GM23338 (cell line): Measurements from ENCODE around the gene AIG1. TPM values are rescaled to one million over a fixed set of nuclear protein-coding genes. Genes with fewer than 3 reads are reported as not detected.

Experiments
- ATAC-seq: fragments of 200-7000 bp; cut with Tn5 transposase; 3 replicates; pipeline ENCODE4 v1.9.1; 2020
- DNase-seq: peaks from one replicate; pipeline ENCODE4 v3.0.0-alpha.2; 2015; ENCODE audit warnings: low spot score
- H2AFZ ChIP-seq: fragments of 200-600 bp; sonication (generic); 2 replicates; pipeline ENCODE4 v1.8.0; 2016; ENCODE audit warnings: antibody characterized with exemption, mild to moderate bottlenecking, moderate library complexity
- H3F3A ChIP-seq: fragments of 200-600 bp; sonication (generic); replicated peaks from 2 replicates; pipeline ENCODE4 v1.8.0; 2017; ENCODE audit warnings: antibody characterized with exemption, mixed run types, low read depth
- H3K27ac ChIP-seq: fragments of 200-600 bp; sonication (generic); 2 replicates; pipeline ENCODE4 v1.6.1; 2016; ENCODE audit warnings: low read depth
- H3K27me3 ChIP-seq: fragments of 200-600 bp; sonication (generic); 2 replicates; pipeline ENCODE4 v1.8.0; 2016; ENCODE audit warnings: mild to moderate bottlenecking, mixed run types, moderate library complexity; ENCODE audit not compliant: insufficient read depth
- H3K36me3 ChIP-seq: fragments of 200-600 bp; sonication (generic); 2 replicates; pipeline ENCODE4 v1.8.0; 2016; ENCODE audit warnings: mild to moderate bottlenecking; ENCODE audit not compliant: insufficient read depth
- H3K4me1 ChIP-seq: fragments of 200-600 bp; sonication (generic); 2 replicates; pipeline ENCODE4 v1.8.0; 2016; ENCODE audit warnings: mild to moderate bottlenecking, moderate library complexity; ENCODE audit not compliant: insufficient read depth
- H3K4me2 ChIP-seq: fragments of 200-600 bp; sonication (generic); 2 replicates; pipeline ENCODE4 v1.7.1; 2017; ENCODE audit warnings: mixed run types
- H3K4me3 ChIP-seq: fragments of 200-600 bp; sonication (generic); 2 replicates; pipeline ENCODE4 v1.6.1; 2016; ENCODE audit warnings: mixed run types
- H3K79me2 ChIP-seq: fragments of 200-600 bp; sonication (generic); replicated peaks from 2 replicates; pipeline ENCODE4 v1.8.0; 2017; ENCODE audit warnings: mild to moderate bottlenecking; ENCODE audit not compliant: insufficient read depth
- H3K9me2 ChIP-seq: fragments of 200-600 bp; sonication (generic); 2 replicates; pipeline ENCODE4 v1.8.0; 2017; ENCODE audit not compliant: insufficient read depth
- H4K20me1 ChIP-seq: fragments of 200-600 bp; sonication (generic); replicated peaks from 2 replicates; pipeline ENCODE4 v1.8.0; 2017; ENCODE audit warnings: mild to moderate bottlenecking; ENCODE audit not compliant: insufficient read depth
- H3K27ac Mint-ChIP-seq: 2 replicates; pipeline ENCODE4 v1.8.0; 2020; ENCODE audit warnings: inconsistent platforms, mild to moderate bottlenecking, moderate library complexity, mixed read lengths
- H3K27me3 Mint-ChIP-seq: 3 replicates; pipeline ENCODE4 v1.8.0; 2022; ENCODE audit warnings: low read depth, mild to moderate bottlenecking, moderate library complexity, mixed read lengths, inconsistent platforms; ENCODE audit not compliant: insufficient read depth, poor library complexity
- H3K36me3 Mint-ChIP-seq: 3 replicates; pipeline ENCODE4 v1.8.0; 2021; ENCODE audit warnings: low read depth, mild to moderate bottlenecking, inconsistent platforms, moderate library complexity, mixed read lengths
- H3K4me1 Mint-ChIP-seq: 3 replicates; pipeline ENCODE4 v1.8.0; 2020; ENCODE audit warnings: mild to moderate bottlenecking, inconsistent platforms, mixed read lengths
- H3K4me3 Mint-ChIP-seq: 3 replicates; pipeline ENCODE4 v1.8.0; 2021; ENCODE audit warnings: moderate library complexity, mild to moderate bottlenecking, inconsistent platforms, mixed read lengths
- H3K9me3 Mint-ChIP-seq: 3 replicates; pipeline ENCODE4 v1.8.0; 2020; ENCODE audit warnings: moderate library complexity, mild to moderate bottlenecking, inconsistent platforms, mixed read lengths
- CREB1 ChIP-seq: fragments of 250-450 bp; sonication (Bioruptor Pico); IDR thresholded peaks from 2 replicates; pipeline ENCODE4 v1.5.0; 2020; ENCODE audit warnings: low read depth, mild to moderate bottlenecking, moderate library complexity
- EZH2 ChIP-seq: fragments of 200-600 bp; sonication (generic); IDR thresholded peaks from one replicate; pipeline ENCODE4 v1.8.0; 2017; ENCODE audit warnings: antibody characterized with exemption, mild to moderate bottlenecking, low read depth; ENCODE audit not compliant: unreplicated experiment
- EZH2phosphoT487 ChIP-seq: fragments of 200-600 bp; sonication (generic); IDR thresholded peaks from one replicate; pipeline ENCODE4 v1.8.1; 2018; ENCODE audit warnings: antibody characterized with exemption; ENCODE audit not compliant: unreplicated experiment
- JUNB ChIP-seq: IDR thresholded peaks from one replicate; pipeline ENCODE4 v1.6.1; 2016; ENCODE audit warnings: antibody characterized with exemption; ENCODE audit not compliant: unreplicated experiment
- NANOG ChIP-seq: IDR thresholded peaks from 2 replicates; pipeline ENCODE4 v1.6.1; 2016; ENCODE audit warnings: antibody characterized with exemption, borderline replicate concordance
- POLR2AphosphoS5 ChIP-seq: IDR thresholded peaks from 2 replicates; pipeline ENCODE4 v1.6.1; 2016; ENCODE audit warnings: antibody characterized with exemption, low read depth
- STAT1 ChIP-seq: IDR thresholded peaks from one replicate; pipeline ENCODE4 v1.6.1; 2016; ENCODE audit warnings: antibody characterized with exemption; ENCODE audit not compliant: unreplicated experiment
- ZNF114 ChIP-seq: fragments of 250-450 bp; sonication (Bioruptor Pico); IDR thresholded peaks from 2 replicates; pipeline ENCODE4 v1.5.0; 2020; ENCODE audit warnings: mild to moderate bottlenecking, moderate library complexity
- ZNF331 ChIP-seq: fragments of 250-450 bp; sonication (Bioruptor Pico); IDR thresholded peaks from 2 replicates; pipeline ENCODE4 v1.5.0; 2020; ENCODE audit warnings: low read depth, mild to moderate bottlenecking, moderate library complexity
- polyA plus RNA-seq: library from polyadenylated mRNA; unstranded; fragments of >200 nt; fragmentation: Nextera tagmentation; extraction: Ambion mirVana; gene quantifications from 2 replicates; pipeline ENCODE4 v1.2.1, GENCODE V29; 2016
- total RNA-seq: library from RNA; depleted of rRNA; stranded (reverse); fragments of >200 nt; shearing (Covaris generic); gene quantifications from 2 replicates; pipeline ENCODE4 v1.2.3, GENCODE V29; 2014
- TF ChIP-seq, protein P1 (sequence below): IDR thresholded peaks from 2 replicates; pipeline ENCODE4 v1.6.1; 2016; ENCODE audit warnings: antibody characterized with exemption
- TF ChIP-seq, protein P2 (sequence below): IDR thresholded peaks from one replicate; pipeline ENCODE4 v1.6.1; 2018; ENCODE audit warnings: antibody characterized with exemption; ENCODE audit not compliant: unreplicated experiment
- TF ChIP-seq, protein P3 (sequence below), 2 experiments: fragments of 200-600 bp in 1 of 2; sonication (generic) in 1 of 2; conservative IDR thresholded peaks; 2 replicates each; pipeline versions ENCODE4 v1.5.1 to v1.6.1; 2016 to 2017; ENCODE audit warnings: antibody characterized with exemption in 2 of 2, low read depth in 2 of 2, mild to moderate bottlenecking in 2 of 2, moderate library complexity in 1 of 2
- TF ChIP-seq, protein P4 (sequence below): fragments of 250-450 bp; sonication (Bioruptor Pico); IDR thresholded peaks from 2 replicates; pipeline ENCODE4 v1.5.0; 2020; ENCODE audit warnings: mild to moderate bottlenecking, moderate library complexity

Gene AIG1
- total and polyA plus RNA-seq, 2 experiments from 2014 or later, result 65.2 to 88.4 TPM

DNA sequence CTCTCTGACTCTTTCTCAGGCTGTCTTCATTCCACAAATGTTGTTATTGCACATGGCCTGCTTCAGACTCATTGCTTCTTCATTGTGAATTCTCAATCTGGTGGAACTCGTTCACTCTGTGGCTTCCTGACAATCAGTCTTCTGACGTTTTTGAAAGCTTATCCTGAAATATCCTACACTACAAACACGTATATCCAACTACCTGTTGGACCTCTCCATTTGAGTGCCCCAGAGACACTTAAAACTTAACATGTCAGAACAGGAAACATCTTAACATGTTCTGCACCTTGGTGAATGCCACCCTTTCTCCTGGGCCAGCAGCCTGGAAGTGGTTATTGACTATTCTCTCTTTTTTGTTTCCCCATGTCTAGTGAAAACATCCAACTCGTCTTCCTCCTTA lies 50.8 kb downstream of the AIG1 start:
- H3K4me1 ChIP-seq, result no peaks in the 10 kb centered on the region
- no peak overlapping the region for H3K27ac Mint-ChIP-seq
- ATAC-seq, result no peak
- no peaks in the 10 kb centered on the region for H3K4me1 Mint-ChIP-seq
- TF ChIP-seq CREB1 (CRISPR knock-in tag) (no peak), ZNF331 (no peak), POLR2AphosphoS5 (no peak), JUNB (no peak), ZNF114 (CRISPR knock-in tag) (no peak), STAT1 (no peak), NANOG (no peak), EZH2phosphoT487 (no peak), EZH2 (no peak)
- TF ChIP-seq, protein P1, sequence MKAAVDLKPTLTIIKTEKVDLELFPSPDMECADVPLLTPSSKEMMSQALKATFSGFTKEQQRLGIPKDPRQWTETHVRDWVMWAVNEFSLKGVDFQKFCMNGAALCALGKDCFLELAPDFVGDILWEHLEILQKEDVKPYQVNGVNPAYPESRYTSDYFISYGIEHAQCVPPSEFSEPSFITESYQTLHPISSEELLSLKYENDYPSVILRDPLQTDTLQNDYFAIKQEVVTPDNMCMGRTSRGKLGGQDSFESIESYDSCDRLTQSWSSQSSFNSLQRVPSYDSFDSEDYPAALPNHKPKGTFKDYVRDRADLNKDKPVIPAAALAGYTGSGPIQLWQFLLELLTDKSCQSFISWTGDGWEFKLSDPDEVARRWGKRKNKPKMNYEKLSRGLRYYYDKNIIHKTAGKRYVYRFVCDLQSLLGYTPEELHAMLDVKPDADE, result no peak
- TF ChIP-seq, protein P2, sequence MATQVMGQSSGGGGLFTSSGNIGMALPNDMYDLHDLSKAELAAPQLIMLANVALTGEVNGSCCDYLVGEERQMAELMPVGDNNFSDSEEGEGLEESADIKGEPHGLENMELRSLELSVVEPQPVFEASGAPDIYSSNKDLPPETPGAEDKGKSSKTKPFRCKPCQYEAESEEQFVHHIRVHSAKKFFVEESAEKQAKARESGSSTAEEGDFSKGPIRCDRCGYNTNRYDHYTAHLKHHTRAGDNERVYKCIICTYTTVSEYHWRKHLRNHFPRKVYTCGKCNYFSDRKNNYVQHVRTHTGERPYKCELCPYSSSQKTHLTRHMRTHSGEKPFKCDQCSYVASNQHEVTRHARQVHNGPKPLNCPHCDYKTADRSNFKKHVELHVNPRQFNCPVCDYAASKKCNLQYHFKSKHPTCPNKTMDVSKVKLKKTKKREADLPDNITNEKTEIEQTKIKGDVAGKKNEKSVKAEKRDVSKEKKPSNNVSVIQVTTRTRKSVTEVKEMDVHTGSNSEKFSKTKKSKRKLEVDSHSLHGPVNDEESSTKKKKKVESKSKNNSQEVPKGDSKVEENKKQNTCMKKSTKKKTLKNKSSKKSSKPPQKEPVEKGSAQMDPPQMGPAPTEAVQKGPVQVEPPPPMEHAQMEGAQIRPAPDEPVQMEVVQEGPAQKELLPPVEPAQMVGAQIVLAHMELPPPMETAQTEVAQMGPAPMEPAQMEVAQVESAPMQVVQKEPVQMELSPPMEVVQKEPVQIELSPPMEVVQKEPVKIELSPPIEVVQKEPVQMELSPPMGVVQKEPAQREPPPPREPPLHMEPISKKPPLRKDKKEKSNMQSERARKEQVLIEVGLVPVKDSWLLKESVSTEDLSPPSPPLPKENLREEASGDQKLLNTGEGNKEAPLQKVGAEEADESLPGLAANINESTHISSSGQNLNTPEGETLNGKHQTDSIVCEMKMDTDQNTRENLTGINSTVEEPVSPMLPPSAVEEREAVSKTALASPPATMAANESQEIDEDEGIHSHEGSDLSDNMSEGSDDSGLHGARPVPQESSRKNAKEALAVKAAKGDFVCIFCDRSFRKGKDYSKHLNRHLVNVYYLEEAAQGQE, result no peak
- TF ChIP-seq, protein P3, sequence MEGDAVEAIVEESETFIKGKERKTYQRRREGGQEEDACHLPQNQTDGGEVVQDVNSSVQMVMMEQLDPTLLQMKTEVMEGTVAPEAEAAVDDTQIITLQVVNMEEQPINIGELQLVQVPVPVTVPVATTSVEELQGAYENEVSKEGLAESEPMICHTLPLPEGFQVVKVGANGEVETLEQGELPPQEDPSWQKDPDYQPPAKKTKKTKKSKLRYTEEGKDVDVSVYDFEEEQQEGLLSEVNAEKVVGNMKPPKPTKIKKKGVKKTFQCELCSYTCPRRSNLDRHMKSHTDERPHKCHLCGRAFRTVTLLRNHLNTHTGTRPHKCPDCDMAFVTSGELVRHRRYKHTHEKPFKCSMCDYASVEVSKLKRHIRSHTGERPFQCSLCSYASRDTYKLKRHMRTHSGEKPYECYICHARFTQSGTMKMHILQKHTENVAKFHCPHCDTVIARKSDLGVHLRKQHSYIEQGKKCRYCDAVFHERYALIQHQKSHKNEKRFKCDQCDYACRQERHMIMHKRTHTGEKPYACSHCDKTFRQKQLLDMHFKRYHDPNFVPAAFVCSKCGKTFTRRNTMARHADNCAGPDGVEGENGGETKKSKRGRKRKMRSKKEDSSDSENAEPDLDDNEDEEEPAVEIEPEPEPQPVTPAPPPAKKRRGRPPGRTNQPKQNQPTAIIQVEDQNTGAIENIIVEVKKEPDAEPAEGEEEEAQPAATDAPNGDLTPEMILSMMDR (conservative IDR thresholded peaks at IDR 0.05; ENCODE audit: low read depth in 2 of 2), result no peak
- TF ChIP-seq, protein P4, sequence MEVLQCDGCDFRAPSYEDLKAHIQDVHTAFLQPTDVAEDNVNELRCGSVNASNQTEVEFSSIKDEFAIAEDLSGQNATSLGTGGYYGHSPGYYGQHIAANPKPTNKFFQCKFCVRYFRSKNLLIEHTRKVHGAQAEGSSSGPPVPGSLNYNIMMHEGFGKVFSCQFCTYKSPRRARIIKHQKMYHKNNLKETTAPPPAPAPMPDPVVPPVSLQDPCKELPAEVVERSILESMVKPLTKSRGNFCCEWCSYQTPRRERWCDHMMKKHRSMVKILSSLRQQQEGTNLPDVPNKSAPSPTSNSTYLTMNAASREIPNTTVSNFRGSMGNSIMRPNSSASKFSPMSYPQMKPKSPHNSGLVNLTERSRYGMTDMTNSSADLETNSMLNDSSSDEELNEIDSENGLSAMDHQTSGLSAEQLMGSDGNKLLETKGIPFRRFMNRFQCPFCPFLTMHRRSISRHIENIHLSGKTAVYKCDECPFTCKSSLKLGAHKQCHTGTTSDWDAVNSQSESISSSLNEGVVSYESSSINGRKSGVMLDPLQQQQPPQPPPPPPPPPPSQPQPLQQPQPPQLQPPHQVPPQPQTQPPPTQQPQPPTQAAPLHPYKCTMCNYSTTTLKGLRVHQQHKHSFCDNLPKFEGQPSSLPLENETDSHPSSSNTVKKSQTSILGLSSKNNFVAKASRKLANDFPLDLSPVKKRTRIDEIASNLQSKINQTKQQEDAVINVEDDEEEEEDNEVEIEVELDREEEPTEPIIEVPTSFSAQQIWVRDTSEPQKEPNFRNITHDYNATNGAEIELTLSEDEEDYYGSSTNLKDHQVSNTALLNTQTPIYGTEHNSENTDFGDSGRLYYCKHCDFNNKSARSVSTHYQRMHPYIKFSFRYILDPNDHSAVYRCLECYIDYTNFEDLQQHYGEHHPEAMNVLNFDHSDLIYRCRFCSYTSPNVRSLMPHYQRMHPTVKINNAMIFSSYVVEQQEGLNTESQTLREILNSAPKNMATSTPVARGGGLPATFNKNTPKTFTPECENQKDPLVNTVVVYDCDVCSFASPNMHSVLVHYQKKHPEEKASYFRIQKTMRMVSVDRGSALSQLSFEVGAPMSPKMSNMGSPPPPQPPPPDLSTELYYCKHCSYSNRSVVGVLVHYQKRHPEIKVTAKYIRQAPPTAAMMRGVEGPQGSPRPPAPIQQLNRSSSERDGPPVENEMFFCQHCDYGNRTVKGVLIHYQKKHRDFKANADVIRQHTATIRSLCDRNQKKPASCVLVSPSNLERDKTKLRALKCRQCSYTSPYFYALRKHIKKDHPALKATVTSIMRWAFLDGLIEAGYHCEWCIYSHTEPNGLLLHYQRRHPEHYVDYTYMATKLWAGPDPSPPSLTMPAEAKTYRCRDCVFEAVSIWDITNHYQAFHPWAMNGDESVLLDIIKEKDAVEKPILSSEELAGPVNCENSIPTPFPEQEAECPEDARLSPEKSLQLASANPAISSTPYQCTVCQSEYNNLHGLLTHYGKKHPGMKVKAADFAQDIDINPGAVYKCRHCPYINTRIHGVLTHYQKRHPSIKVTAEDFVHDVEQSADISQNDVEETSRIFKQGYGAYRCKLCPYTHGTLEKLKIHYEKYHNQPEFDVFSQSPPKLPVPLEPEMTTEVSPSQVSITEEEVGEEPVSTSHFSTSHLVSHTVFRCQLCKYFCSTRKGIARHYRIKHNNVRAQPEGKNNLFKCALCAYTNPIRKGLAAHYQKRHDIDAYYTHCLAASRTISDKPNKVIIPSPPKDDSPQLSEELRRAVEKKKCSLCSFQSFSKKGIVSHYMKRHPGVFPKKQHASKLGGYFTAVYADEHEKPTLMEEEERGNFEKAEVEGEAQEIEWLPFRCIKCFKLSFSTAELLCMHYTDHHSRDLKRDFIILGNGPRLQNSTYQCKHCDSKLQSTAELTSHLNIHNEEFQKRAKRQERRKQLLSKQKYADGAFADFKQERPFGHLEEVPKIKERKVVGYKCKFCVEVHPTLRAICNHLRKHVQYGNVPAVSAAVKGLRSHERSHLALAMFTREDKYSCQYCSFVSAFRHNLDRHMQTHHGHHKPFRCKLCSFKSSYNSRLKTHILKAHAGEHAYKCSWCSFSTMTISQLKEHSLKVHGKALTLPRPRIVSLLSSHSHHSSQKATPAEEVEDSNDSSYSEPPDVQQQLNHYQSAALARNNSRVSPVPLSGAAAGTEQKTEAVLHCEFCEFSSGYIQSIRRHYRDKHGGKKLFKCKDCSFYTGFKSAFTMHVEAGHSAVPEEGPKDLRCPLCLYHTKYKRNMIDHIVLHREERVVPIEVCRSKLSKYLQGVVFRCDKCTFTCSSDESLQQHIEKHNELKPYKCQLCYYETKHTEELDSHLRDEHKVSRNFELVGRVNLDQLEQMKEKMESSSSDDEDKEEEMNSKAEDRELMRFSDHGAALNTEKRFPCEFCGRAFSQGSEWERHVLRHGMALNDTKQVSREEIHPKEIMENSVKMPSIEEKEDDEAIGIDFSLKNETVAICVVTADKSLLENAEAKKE (CRISPR knock-in tag), result no peak
- no peaks in the 10 kb centered on the region for H4K20me1 ChIP-seq
- no peaks in the 10 kb centered on the region for H3K79me2 ChIP-seq
- no peak overlapping the region for H2AFZ ChIP-seq
- no peak overlapping the region for H3K4me3 ChIP-seq
- no peak for DNase-seq
- no peak overlapping the region for H3K27ac ChIP-seq
- H3K4me2 ChIP-seq, result no peak overlapping the region
- peaks cover 4% of the 10 kb centered on the region; the same call in 2 of the 3 replicates for H3K36me3 Mint-ChIP-seq
- H3K9me3 Mint-ChIP-seq, result no peaks in the 10 kb centered on the region
- H3K27me3 ChIP-seq, result no peaks in the 10 kb centered on the region
- no peak overlapping the region for H3K4me3 Mint-ChIP-seq
- no peaks in the 10 kb centered on the region for H3F3A ChIP-seq
- no peaks in the 10 kb centered on the region for H3K27me3 Mint-ChIP-seq
- no peaks in the 10 kb centered on the region for H3K9me2 ChIP-seq
- H3K36me3 ChIP-seq, result no peaks in the 10 kb centered on the region
